Naive thymus-derived CD4-positive, alpha-beta T cell (primary cell): Measurements from ENCODE around the gene SERTM2. TPM values are rescaled to one million over a fixed set of nuclear protein-coding genes. Genes with fewer than 3 reads are reported as not detected.

Experiments
- ATAC-seq: fragments of 150-1000 bp; cut with Tn5 transposase; 2 replicates; pipeline ENCODE4 v1.10.0; 2021; ENCODE audit warnings: mild to moderate bottlenecking, moderate library complexity
- CTCF ChIA-PET: fragments of 350-600 bp; sonication (Branson Sonifier 250); formaldehyde crosslinking; loops from one replicate; lab custom pipeline; 2021; ENCODE audit warnings: antibody characterized with exemption; lab: Charles Lee
- POLR2A ChIA-PET: fragments of 350-600 bp; sonication (Branson Sonifier 250); formaldehyde crosslinking; loops from one replicate; lab custom pipeline; 2021; ENCODE audit warnings: antibody characterized with exemption, inconsistent platforms; lab: Charles Lee
- DNase-seq, 9 donors: peaks; one replicate each; pipeline versions ENCODE4 v3.0.0 to v3.0.0-alpha.2; 2020 to 2022; ENCODE audit warnings: mixed read lengths in 1 of 9
- H3K27ac ChIP-seq: one replicate; pipeline ENCODE4 v1.7.0; 2013; ENCODE audit warnings: mild to moderate bottlenecking, low read depth, low read length, moderate library complexity
- H3K27me3 ChIP-seq, 2 donors: one replicate each; pipeline ENCODE4 v1.7.0; 2013; ENCODE audit warnings: low read length in 2 of 2, mild to moderate bottlenecking in 2 of 2, moderate library complexity in 2 of 2; ENCODE audit not compliant: control insufficient read depth in 2 of 2, insufficient read depth in 2 of 2
- H3K36me3 ChIP-seq, 3 experiments: 1 replicate in 2 of 3; 2 replicates in 1 of 3; pipeline ENCODE4 v1.7.0; 2013; ENCODE audit warnings: low read length in 3 of 3, mild to moderate bottlenecking in 3 of 3, moderate library complexity in 1 of 3; ENCODE audit not compliant: insufficient read depth in 3 of 3, control insufficient read depth in 2 of 3
- H3K4me1 ChIP-seq, 2 donors: one replicate each; pipeline ENCODE4 v1.7.0; 2013; ENCODE audit warnings: low read length in 2 of 2, mild to moderate bottlenecking in 2 of 2, moderate library complexity in 1 of 2; ENCODE audit not compliant: control insufficient read depth in 2 of 2, insufficient read depth in 2 of 2
- H3K4me3 ChIP-seq: 2 replicates; pipeline ENCODE4 v1.7.0; 2013; ENCODE audit warnings: mild to moderate bottlenecking, low read length
- H3K9me3 ChIP-seq, 3 experiments: 1 replicate in 2 of 3; 2 replicates in 1 of 3; pipeline ENCODE4 v1.7.0; 2013; ENCODE audit warnings: low read length in 3 of 3; ENCODE audit not compliant: control insufficient read depth in 2 of 3
- H3K27ac Mint-ChIP-seq, 9 donors: one replicate each; pipeline ENCODE4 v1.8.0; 2020 to 2022; ENCODE audit warnings: mixed read lengths in 9 of 9, mild to moderate bottlenecking in 8 of 9, moderate library complexity in 5 of 9, inconsistent platforms in 2 of 9
- H3K27me3 Mint-ChIP-seq, 5 donors: one replicate each; pipeline ENCODE4 v1.8.0; 2021 to 2022; ENCODE audit warnings: mixed read lengths in 5 of 5, mild to moderate bottlenecking in 1 of 5
- H3K36me3 Mint-ChIP-seq, 5 donors: one replicate each; pipeline ENCODE4 v1.8.0; 2020 to 2022; ENCODE audit warnings: mixed read lengths in 5 of 5, mild to moderate bottlenecking in 3 of 5, inconsistent platforms in 1 of 5
- H3K4me1 Mint-ChIP-seq, 7 donors: one replicate each; pipeline ENCODE4 v1.8.0; 2020 to 2022; ENCODE audit warnings: mixed read lengths in 7 of 7, mild to moderate bottlenecking in 3 of 7, inconsistent platforms in 1 of 7
- H3K4me3 Mint-ChIP-seq, 10 donors: one replicate each; pipeline ENCODE4 v1.8.0; 2020 to 2022; ENCODE audit warnings: mild to moderate bottlenecking in 10 of 10, mixed read lengths in 10 of 10, moderate library complexity in 6 of 10, inconsistent platforms in 2 of 10
- H3K9me3 Mint-ChIP-seq, 11 donors: one replicate each; pipeline ENCODE4 v1.8.0; 2020 to 2022; ENCODE audit warnings: mixed read lengths in 11 of 11, mild to moderate bottlenecking in 4 of 11, inconsistent platforms in 1 of 11, moderate library complexity in 1 of 11
- intact Hi-C, 2 donors: fragments of 100-400 bp; cut with micrococcal nuclease; formaldehyde crosslinking; loops; one replicate each; pipeline ENCODE4 v1.15.1; 2023
- polyA plus RNA-seq, 2 donors: library from polyadenylated mRNA; unstranded; fragments of 300-500 nt; fragmentation: Illumina TruSeq; gene quantifications; one replicate each; pipeline ENCODE4 v1.2.3, GENCODE V29; 2021
- total RNA-seq, 6 experiments: library from RNA in 5 of 6; stranded (reverse) in 5 of 6; gene quantifications; 1 replicate in 5 of 6; 2 replicates in 1 of 6; pipeline ENCODE4 v1.2.3 and lab custom pipeline; 2021 to 2026

Gene SERTM2
- total and polyA plus RNA-seq, 7 experiments from 2014 or later, result not detected

DNA sequence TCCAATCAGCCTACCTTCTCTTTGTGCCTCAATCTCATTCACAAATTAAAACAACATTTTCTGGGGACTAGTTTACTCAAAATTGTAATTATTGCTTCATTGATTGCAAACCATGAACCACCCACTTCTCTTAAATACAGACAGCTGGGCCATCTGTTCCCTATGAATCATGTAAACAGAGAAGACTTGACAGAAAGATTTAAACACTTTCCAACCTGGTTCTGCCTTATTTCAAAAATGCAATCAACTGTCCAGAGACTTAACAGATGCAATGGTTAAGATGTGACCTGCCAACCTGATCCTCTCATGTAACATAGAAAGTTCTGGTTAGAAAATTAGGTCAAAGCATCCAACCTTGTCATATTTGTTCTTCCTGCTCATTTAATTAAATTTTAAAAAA, 20.8 kb upstream of the SERTM2 start:
- Histone ChIP-seq H3K9me3 (no peaks in the 10 kb centered on the region), H3K4me1 (no peaks in the 10 kb centered on the region), H3K27ac (no peak overlapping the region), H3K4me3 (no peak overlapping the region), H3K36me3 (no peaks in the 10 kb centered on the region), H3K27me3 (no peaks in the 10 kb centered on the region)
- ATAC-seq (no peak), DNase-seq (no peak)
- H3K27ac Mint-ChIP-seq, result no peak overlapping the region
- peaks cover 0 to 10% (median 0%) of the 10 kb centered on the region in 5 donors for H3K27me3 Mint-ChIP-seq
- H3K36me3 Mint-ChIP-seq, result no peaks in the 10 kb centered on the region
- ChIA-PET POLR2A (no interaction called here), CTCF (no interaction called here)
- H3K9me3 Mint-ChIP-seq, result peaks cover 0 to 4% (median 0%) of the 10 kb centered on the region in 11 donors
- no peaks in the 10 kb centered on the region for H3K4me1 Mint-ChIP-seq
- no peak overlapping the region for H3K4me3 Mint-ChIP-seq
- intact Hi-C loops, result no loop called here

GRCh38 chrX:111492085-111492484, 19.4 kb upstream of the SERTM2 start:
- peaks cover 0 to 3% (median 0%) of the 10 kb centered on the region in 11 donors for H3K9me3 Mint-ChIP-seq
- H3K4me3 Mint-ChIP-seq, result no peak overlapping the region
- H3K27ac Mint-ChIP-seq, result no peak overlapping the region
- POLR2A ChIA-PET, result no interaction called here
- Histone ChIP-seq H3K27ac (no peak overlapping the region), H3K27me3 (no peaks in the 10 kb centered on the region), H3K4me3 (no peak overlapping the region), H3K9me3 (no peaks in the 10 kb centered on the region), H3K4me1 (no peaks in the 10 kb centered on the region), H3K36me3 (no peaks in the 10 kb centered on the region)
- CTCF ChIA-PET, result no interaction called here
- H3K36me3 Mint-ChIP-seq, result no peaks in the 10 kb centered on the region
- ATAC-seq, result no peak
- peaks cover 0 to 7% (median 0%) of the 10 kb centered on the region in 5 donors for H3K27me3 Mint-ChIP-seq
- intact Hi-C loops, result no loop called here
- no peak for DNase-seq
- H3K4me1 Mint-ChIP-seq, result no peaks in the 10 kb centered on the region

DNA sequence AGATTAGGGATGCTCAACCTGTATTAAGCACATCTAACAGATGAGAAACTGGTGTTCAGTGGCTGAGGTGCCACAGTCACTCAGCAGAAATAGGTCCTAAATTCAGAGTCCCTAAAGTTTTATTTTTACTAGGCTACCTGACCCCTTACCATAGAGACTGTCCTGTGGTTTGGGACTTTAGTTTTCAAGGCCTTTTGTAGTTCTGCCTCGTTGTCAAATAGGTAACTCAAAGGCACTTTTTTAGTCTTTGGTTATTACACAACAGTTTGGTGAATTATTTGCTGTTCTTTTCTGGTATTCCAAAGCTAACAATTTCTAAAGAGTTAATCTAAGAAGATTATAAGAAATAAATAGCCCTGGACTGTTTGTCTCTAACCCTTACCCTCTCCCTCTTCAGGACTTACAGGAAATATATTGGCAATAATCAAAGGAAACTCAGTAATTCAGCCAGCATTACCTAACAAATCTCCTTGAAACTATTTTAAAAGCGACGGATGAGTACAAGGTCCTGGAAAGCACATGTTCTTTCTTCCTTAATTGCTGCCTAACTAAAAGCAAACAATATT, 12.8 kb upstream of the SERTM2 start:
- DNase-seq (no peak), ATAC-seq (no peak)
- Mint-ChIP-seq H3K4me1 (no peaks in the 10 kb centered on the region), H3K27ac (no peak overlapping the region), H3K36me3 (no peaks in the 10 kb centered on the region), H3K4me3 (no peak overlapping the region), H3K27me3 (peaks cover 0 to 4% (median 0%) of the 10 kb centered on the region in 5 donors), H3K9me3 (peaks cover 0 to 1% (median 0%) of the 10 kb centered on the region in 11 donors)
- intact Hi-C loops, result no loop called here
- H3K4me3 ChIP-seq, result no peak overlapping the region
- no peaks in the 10 kb centered on the region for H3K36me3 ChIP-seq
- CTCF ChIA-PET, result no interaction called here
- no peaks in the 10 kb centered on the region for H3K9me3 ChIP-seq
- no peak overlapping the region for H3K27ac ChIP-seq
- H3K4me1 ChIP-seq, result no peaks in the 10 kb centered on the region
- no peaks in the 10 kb centered on the region for H3K27me3 ChIP-seq
- POLR2A ChIA-PET, result no interaction called here

DNA sequence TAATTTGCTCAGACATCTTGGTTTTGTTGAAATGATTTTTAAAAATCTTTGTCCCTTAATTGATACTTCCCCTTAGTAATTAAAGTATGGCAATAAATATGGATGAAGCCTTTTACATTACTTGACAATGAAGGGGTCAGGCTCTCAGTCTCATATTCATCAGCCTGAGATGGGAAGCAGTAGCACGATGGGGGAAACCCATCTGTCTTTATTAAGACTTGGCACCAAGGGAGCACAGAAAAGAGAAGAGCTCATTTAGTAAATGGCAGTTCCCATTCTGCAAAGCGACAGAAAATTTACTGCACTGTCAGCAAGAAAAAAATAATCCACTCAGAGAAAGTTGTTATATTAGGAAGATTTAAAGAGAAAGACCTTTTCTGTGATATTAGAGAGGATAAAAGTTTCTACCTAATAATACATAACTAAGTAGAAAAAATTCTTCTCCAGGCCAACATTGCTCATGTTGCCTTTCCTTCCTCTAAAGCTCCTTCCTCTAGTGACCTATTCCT, 7.9 kb upstream of the SERTM2 start:
- ATAC-seq (no peak), DNase-seq (no peak)
- no peaks in the 10 kb centered on the region for H3K36me3 ChIP-seq
- no peak overlapping the region for H3K4me3 Mint-ChIP-seq
- intact Hi-C loops, result no loop called here
- no peaks in the 10 kb centered on the region for H3K36me3 Mint-ChIP-seq
- H3K4me3 ChIP-seq, result no peak overlapping the region
- H3K27ac ChIP-seq, result no peak overlapping the region
- H3K4me1 Mint-ChIP-seq, result peaks cover 0 to 1% (median 0%) of the 10 kb centered on the region in 7 donors
- ChIA-PET CTCF (no interaction called here), POLR2A (no interaction called here)
- peaks cover 0 to 7% (median 0%) of the 10 kb centered on the region in 5 donors for H3K27me3 Mint-ChIP-seq
- H3K4me1 ChIP-seq, result no peaks in the 10 kb centered on the region
- H3K9me3 ChIP-seq, result no peaks in the 10 kb centered on the region
- no peaks in the 10 kb centered on the region for H3K27me3 ChIP-seq
- H3K9me3 Mint-ChIP-seq, result peaks cover 0 to 3% (median 0%) of the 10 kb centered on the region in 11 donors
- H3K27ac Mint-ChIP-seq, result no peak overlapping the region

- Mint-ChIP-seq H3K27ac (no peak overlapping the region), H3K36me3 (no peaks in the 10 kb centered on the region), H3K4me1 (peaks cover 0 to 1% (median 0%) of the 10 kb centered on the region in 7 donors), H3K9me3 (peaks cover 0 to 3% (median 0%) of the 10 kb centered on the region in 11 donors), H3K4me3 (no peak overlapping the region), H3K27me3 (peaks cover 0 to 7% (median 0%) of the 10 kb centered on the region in 5 donors)
- Histone ChIP-seq H3K4me1 (no peaks in the 10 kb centered on the region), H3K9me3 (no peaks in the 10 kb centered on the region), H3K27ac (no peak overlapping the region), H3K36me3 (no peaks in the 10 kb centered on the region), H3K27me3 (no peaks in the 10 kb centered on the region), H3K4me3 (no peak overlapping the region)
- intact Hi-C loops, result no loop called here
- DNase-seq (no peak), ATAC-seq (no peak)
- CTCF ChIA-PET, result no interaction called here
- POLR2A ChIA-PET, result no interaction called here
These were observed 6.5 kb upstream of the SERTM2 start for GRCh38 chrX:111504941-111505340.

- H3K4me1 Mint-ChIP-seq, result peaks cover 0 to 1% (median 0%) of the 10 kb centered on the region in 7 donors
- intact Hi-C loops, result no loop called here
- POLR2A ChIA-PET, result no interaction called here
- no peak for DNase-seq
- no peak overlapping the region for H3K27ac Mint-ChIP-seq
- no peak for ATAC-seq
- H3K4me3 ChIP-seq, result no peak overlapping the region
- H3K27me3 ChIP-seq, result no peaks in the 10 kb centered on the region
- H3K4me3 Mint-ChIP-seq, result no peak overlapping the region
- no peaks in the 10 kb centered on the region for H3K36me3 Mint-ChIP-seq
- H3K9me3 Mint-ChIP-seq, result peaks cover 0 to 3% (median 0%) of the 10 kb centered on the region in 11 donors
- CTCF ChIA-PET, result no interaction called here
- no peaks in the 10 kb centered on the region for H3K4me1 ChIP-seq
- no peaks in the 10 kb centered on the region for H3K9me3 ChIP-seq
- no peak overlapping the region for H3K27ac ChIP-seq
- H3K27me3 Mint-ChIP-seq, result peaks cover 0 to 7% (median 0%) of the 10 kb centered on the region in 5 donors
- no peaks in the 10 kb centered on the region for H3K36me3 ChIP-seq
These were observed 5.7 kb upstream of the SERTM2 start for GRCh38 chrX:111505783-111506182.

GRCh38 chrX:111506826-111507225, 4.6 kb upstream of the SERTM2 start:
- no peak for ATAC-seq
- Mint-ChIP-seq H3K9me3 (peaks cover 0 to 3% (median 0%) of the 10 kb centered on the region in 11 donors), H3K4me1 (peaks cover 0 to 1% (median 0%) of the 10 kb centered on the region in 7 donors)

More at GRCh38 chrX:111506826-111507225, 4.6 kb upstream of the SERTM2 start:
- ChIA-PET POLR2A (no interaction called here), CTCF (no interaction called here)
- Mint-ChIP-seq H3K36me3 (no peaks in the 10 kb centered on the region), H3K4me3 (no peak overlapping the region), H3K27ac (no peak overlapping the region), H3K27me3 (peaks cover 0 to 7% (median 0%) of the 10 kb centered on the region in 5 donors)
- no peaks in the 10 kb centered on the region for H3K9me3 ChIP-seq
- no peak for DNase-seq
- no peaks in the 10 kb centered on the region for H3K4me1 ChIP-seq
- H3K27ac ChIP-seq, result no peak overlapping the region
- intact Hi-C loops, result no loop called here
- H3K27me3 ChIP-seq, result no peaks in the 10 kb centered on the region
- H3K4me3 ChIP-seq, result no peak overlapping the region
- no peaks in the 10 kb centered on the region for H3K36me3 ChIP-seq
